ENCODE measurements around the gene MAP3K9. TPM values are rescaled to one million over a fixed set of nuclear protein-coding genes. Genes with fewer than 3 reads are reported as not detected.

MAP3K9 gene
- total RNA-seq, 1 experiment from 2014 or later: 12.6 TPM

- DNase-seq: peak; percentile 85
- Histone ChIP-seq H3K27me3 (ENCODE audit: control insufficient read depth, insufficient read depth, low read length) (no peaks in the 10 kb centered on the region), H3K36me3 (replicated peaks; ENCODE audit: control insufficient read depth, insufficient read depth, low read length) (no peaks in the 10 kb centered on the region), H3K4me3 (ENCODE audit: insufficient read depth, low read depth, low read length) (peak overlapping the region; percentile 83)
These were observed 693 bp downstream of the MAP3K9 start for GRCh38 chr14:70808416-70809224.

DNA sequence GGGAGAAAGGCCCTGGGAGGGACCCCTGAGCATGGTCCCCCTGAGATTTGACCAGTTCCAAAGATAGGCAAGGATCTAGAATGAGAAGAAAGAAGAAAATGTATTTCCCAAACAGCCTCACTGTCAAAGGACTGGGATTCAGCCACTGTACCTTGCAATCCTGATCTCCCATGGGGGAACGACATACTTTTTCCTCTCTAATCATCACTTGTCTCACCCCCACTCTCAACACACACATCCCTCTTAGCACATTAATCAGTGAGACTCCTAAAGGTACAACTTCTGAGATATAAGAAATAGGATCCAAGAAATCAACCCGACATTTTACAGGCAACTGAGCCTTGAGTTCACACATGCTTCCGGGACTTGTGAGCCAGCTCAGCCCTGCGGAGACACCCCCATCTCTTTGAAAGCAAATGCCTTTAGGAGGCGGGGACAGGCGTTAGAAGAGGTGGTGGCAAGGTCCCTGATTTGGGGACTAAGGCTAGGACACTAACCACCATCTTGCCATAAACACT lies 1.4 kb downstream of the MAP3K9 start:
- peak overlapping the region; percentile 83 for H3K4me3 ChIP-seq (ENCODE audit: insufficient read depth, low read depth, low read length)
- peak; percentile 70 for DNase-seq

DNA sequence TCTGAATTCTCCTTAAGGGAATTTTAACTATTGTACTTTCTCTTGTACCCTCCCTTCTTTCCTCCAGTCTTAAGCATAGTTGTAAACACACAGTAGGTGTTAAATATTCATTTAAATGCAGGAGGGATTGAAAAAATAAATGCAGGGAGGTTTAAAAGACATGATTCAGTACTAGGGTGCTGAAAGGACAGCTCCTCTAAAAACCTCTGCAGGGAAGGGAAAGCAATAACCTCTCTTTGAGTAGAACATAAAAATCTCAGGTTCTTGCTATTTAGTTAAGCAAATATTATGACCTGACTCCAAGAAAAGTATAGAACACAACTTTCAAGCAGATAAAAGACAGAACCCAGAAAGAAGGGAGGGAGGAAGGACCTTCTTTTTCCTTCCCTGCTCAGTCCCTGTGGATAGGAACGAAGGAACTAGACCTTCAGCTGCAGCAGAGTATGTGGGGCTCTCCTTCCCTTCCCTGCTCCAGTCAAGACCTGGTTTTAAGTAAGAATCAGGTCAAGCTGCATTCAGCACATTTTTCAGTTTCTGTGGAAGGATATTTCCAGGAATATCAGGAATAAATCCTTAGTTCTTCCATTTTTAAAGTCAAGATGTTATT lies 4.7 kb downstream of the MAP3K9 start:
- DNase-seq: peak; percentile 54
- Histone ChIP-seq H3K36me3 (replicated peaks; ENCODE audit: control insufficient read depth, insufficient read depth, low read length) (peaks cover 6% of the 10 kb centered on the region), H3K27me3 (ENCODE audit: control insufficient read depth, insufficient read depth, low read length) (no peaks in the 10 kb centered on the region), H3K4me3 (ENCODE audit: insufficient read depth, low read depth, low read length) (no peak overlapping the region)

More for the DNA sequence above, 1.4 kb downstream of the MAP3K9 start:
- Histone ChIP-seq H3K36me3 (replicated peaks; ENCODE audit: control insufficient read depth, insufficient read depth, low read length) (no peaks in the 10 kb centered on the region), H3K27me3 (ENCODE audit: control insufficient read depth, insufficient read depth, low read length) (no peaks in the 10 kb centered on the region)

GRCh38 chr14:70803321-70804310 lies 5.7 kb downstream of the MAP3K9 start:
- Histone ChIP-seq H3K36me3 (replicated peaks; ENCODE audit: control insufficient read depth, insufficient read depth, low read length) (peaks cover 7% of the 10 kb centered on the region), H3K4me3 (ENCODE audit: insufficient read depth, low read depth, low read length) (no peak overlapping the region), H3K27me3 (ENCODE audit: control insufficient read depth, insufficient read depth, low read length) (no peaks in the 10 kb centered on the region)
- DNase-seq: no peak

GRCh38 chr14:70802379-70802778 lies 6.9 kb downstream of the MAP3K9 start:
- H3K36me3 ChIP-seq (replicated peaks; ENCODE audit: control insufficient read depth, insufficient read depth, low read length): peaks cover 7% of the 10 kb centered on the region
- no peak for DNase-seq
- H3K4me3 ChIP-seq (ENCODE audit: insufficient read depth, low read depth, low read length): no peak overlapping the region
- H3K27me3 ChIP-seq (ENCODE audit: control insufficient read depth, insufficient read depth, low read length): no peaks in the 10 kb centered on the region

GRCh38 chr14:70801836-70802235 lies 7.5 kb downstream of the MAP3K9 start:
- DNase-seq: no peak
- Histone ChIP-seq H3K36me3 (replicated peaks; ENCODE audit: control insufficient read depth, insufficient read depth, low read length) (peaks cover 7% of the 10 kb centered on the region), H3K4me3 (ENCODE audit: insufficient read depth, low read depth, low read length) (no peak overlapping the region), H3K27me3 (ENCODE audit: control insufficient read depth, insufficient read depth, low read length) (no peaks in the 10 kb centered on the region)

- H3K27me3 ChIP-seq (ENCODE audit: control insufficient read depth, insufficient read depth, low read length): no peaks in the 10 kb centered on the region
- H3K36me3 ChIP-seq (replicated peaks; ENCODE audit: control insufficient read depth, insufficient read depth, low read length): peaks cover 10% of the 10 kb centered on the region
- H3K4me3 ChIP-seq (ENCODE audit: insufficient read depth, low read depth, low read length): no peak overlapping the region
- no peak for DNase-seq
These were observed 12.8 kb downstream of the MAP3K9 start for GRCh38 chr14:70796551-70796950.

DNA sequence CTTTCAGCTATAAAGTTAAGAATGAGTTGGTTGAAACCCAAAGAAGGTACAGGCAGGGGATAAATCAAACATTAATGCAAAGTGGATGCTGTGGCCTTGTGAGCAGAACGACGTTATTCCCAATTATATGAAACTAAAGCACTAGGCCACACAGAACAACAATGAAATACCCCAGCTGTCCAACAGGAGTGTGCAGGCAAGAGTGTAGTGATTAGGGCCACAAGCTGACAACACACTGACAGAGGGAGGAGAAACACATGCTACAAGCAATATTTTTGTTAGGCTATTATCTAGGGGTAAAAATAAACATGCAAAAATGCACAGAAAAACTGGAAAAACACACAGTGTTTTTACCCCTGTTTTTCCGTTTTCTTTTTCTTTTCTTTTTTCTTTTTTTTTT lies 15.0 kb downstream of the MAP3K9 start:
- Histone ChIP-seq H3K4me3 (ENCODE audit: insufficient read depth, low read depth, low read length) (no peak overlapping the region), H3K27me3 (ENCODE audit: control insufficient read depth, insufficient read depth, low read length) (no peaks in the 10 kb centered on the region), H3K36me3 (replicated peaks; ENCODE audit: control insufficient read depth, insufficient read depth, low read length) (peaks cover 3% of the 10 kb centered on the region)
- DNase-seq: no peak

GRCh38 chr14:70793637-70794036 lies 15.7 kb downstream of the MAP3K9 start:
- H3K27me3 ChIP-seq (ENCODE audit: control insufficient read depth, insufficient read depth, low read length): no peaks in the 10 kb centered on the region
- no peak overlapping the region for H3K4me3 ChIP-seq (ENCODE audit: insufficient read depth, low read depth, low read length)
- peaks cover 3% of the 10 kb centered on the region for H3K36me3 ChIP-seq (replicated peaks; ENCODE audit: control insufficient read depth, insufficient read depth, low read length)
- DNase-seq: no peak

- no peak for DNase-seq
- Histone ChIP-seq H3K27me3 (ENCODE audit: control insufficient read depth, insufficient read depth, low read length) (no peaks in the 10 kb centered on the region), H3K36me3 (replicated peaks; ENCODE audit: control insufficient read depth, insufficient read depth, low read length) (peaks cover 3% of the 10 kb centered on the region), H3K4me3 (ENCODE audit: insufficient read depth, low read depth, low read length) (no peak overlapping the region)
These were observed 16.4 kb downstream of the MAP3K9 start for GRCh38 chr14:70792939-70793338.

DNA sequence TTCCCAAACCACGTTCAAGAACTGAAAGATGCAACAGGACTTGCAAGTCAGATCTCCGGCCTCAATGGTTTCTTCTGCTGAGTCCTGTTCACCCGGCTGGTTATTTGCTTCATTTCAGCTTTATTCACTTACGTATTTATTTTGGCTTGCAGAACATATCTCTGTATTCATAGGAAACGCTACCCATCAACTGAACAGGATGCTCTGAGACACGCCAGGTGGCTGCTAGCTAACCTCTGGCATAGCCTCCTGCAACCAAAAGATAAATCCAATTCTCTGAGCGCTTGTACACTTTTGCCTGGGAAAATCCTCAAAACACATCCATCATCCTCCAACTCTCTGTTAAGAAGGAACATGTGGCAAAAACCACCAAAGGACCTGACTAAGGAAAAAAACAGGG lies 17.3 kb downstream of the MAP3K9 start:
- peaks cover 3% of the 10 kb centered on the region for H3K36me3 ChIP-seq (replicated peaks; ENCODE audit: control insufficient read depth, insufficient read depth, low read length)
- no peak for DNase-seq
- H3K27me3 ChIP-seq (ENCODE audit: control insufficient read depth, insufficient read depth, low read length): no peaks in the 10 kb centered on the region
- no peak overlapping the region for H3K4me3 ChIP-seq (ENCODE audit: insufficient read depth, low read depth, low read length)

GRCh38 chr14:70789961-70790360 lies 19.4 kb downstream of the MAP3K9 start:
- H3K36me3 ChIP-seq (replicated peaks; ENCODE audit: control insufficient read depth, insufficient read depth, low read length): peaks cover 3% of the 10 kb centered on the region; the same call in 1 of the 2 replicates
- no peak for DNase-seq
- H3K27me3 ChIP-seq (ENCODE audit: control insufficient read depth, insufficient read depth, low read length): no peaks in the 10 kb centered on the region
- H3K4me3 ChIP-seq (ENCODE audit: insufficient read depth, low read depth, low read length): no peak overlapping the region

- no peak for DNase-seq
- Histone ChIP-seq H3K27me3 (ENCODE audit: control insufficient read depth, insufficient read depth, low read length) (no peaks in the 10 kb centered on the region), H3K36me3 (replicated peaks; ENCODE audit: control insufficient read depth, insufficient read depth, low read length) (peaks cover 5% of the 10 kb centered on the region), H3K4me3 (ENCODE audit: insufficient read depth, low read depth, low read length) (no peak overlapping the region)
These were observed 20.0 kb downstream of the MAP3K9 start for GRCh38 chr14:70789361-70789760.

- no peak for DNase-seq
- no peak overlapping the region for H3K4me3 ChIP-seq (ENCODE audit: insufficient read depth, low read depth, low read length)
- H3K36me3 ChIP-seq (replicated peaks; ENCODE audit: control insufficient read depth, insufficient read depth, low read length): peaks cover 5% of the 10 kb centered on the region
- H3K27me3 ChIP-seq (ENCODE audit: control insufficient read depth, insufficient read depth, low read length): no peaks in the 10 kb centered on the region
These were observed 20.4 kb downstream of the MAP3K9 start for GRCh38 chr14:70788898-70789297.

Data from H7 (cell line).